T-helper 17 cell (primary cell): ENCODE measurements around the gene NDUFB6. TPM values are rescaled to one million over a fixed set of nuclear protein-coding genes. Genes with fewer than 3 reads are reported as not detected.
"Not testable (repeated sequence)": the region's sequence is repeated elsewhere in the genome, so short reads cannot be mapped to it uniquely, and the experiment has no call there.

ENCODE experiments used
- ATAC-seq: fragments of 150-1000 bp; cut with Tn5 transposase; 2 replicates; pipeline ENCODE4 v1.10.0; 2021; ENCODE audit warnings: mild to moderate bottlenecking, moderate library complexity
- DNase-seq, 3 donors: peaks; one replicate each; pipeline versions ENCODE4 v3.0.0 to v3.0.0-alpha.2; 2020 to 2021
- H3K9me3 ChIP-seq: one replicate; pipeline ENCODE4 v1.7.0; 2013; ENCODE audit warnings: low read length, mild to moderate bottlenecking; ENCODE audit not compliant: control insufficient read depth, poor library complexity, severe bottlenecking
- H3K27ac Mint-ChIP-seq: one replicate; pipeline ENCODE4 v1.8.0; 2022; ENCODE audit warnings: mild to moderate bottlenecking, moderate library complexity, mixed read lengths
- H3K27me3 Mint-ChIP-seq: one replicate; pipeline ENCODE4 v1.8.0; 2022; ENCODE audit warnings: mixed read lengths
- H3K36me3 Mint-ChIP-seq: one replicate; pipeline ENCODE4 v1.8.0; 2022; ENCODE audit warnings: low read depth, mixed read lengths
- H3K4me1 Mint-ChIP-seq: one replicate; pipeline ENCODE4 v1.8.0; 2022; ENCODE audit warnings: mild to moderate bottlenecking, mixed read lengths
- H3K4me3 Mint-ChIP-seq: one replicate; pipeline ENCODE4 v1.8.0; 2022; ENCODE audit warnings: mild to moderate bottlenecking, moderate library complexity, mixed read lengths
- total RNA-seq, 4 donors: library from RNA in 2 of 4; stranded (reverse) in 2 of 4; gene quantifications; one replicate each; pipeline ENCODE4 v1.2.3 and lab custom pipeline; 2022 to 2026

NDUFB6 gene
- total RNA-seq (10 to 100 TPM; 11.1 to 14.2 TPM), total RNA-seq (lab: John Stamatoyannopoulos, UW) (10.2 to 25.4 reads per million in 2 donors)

GRCh38 chr9:32572900-32573523 is at the start of gene NDUFB6:
NDUFB6 (minus strand) TSS chr9:32573159; CDS start chr9:32573060, 99 bp downstream.
- Mint-ChIP-seq H3K4me1 (peaks cover 21% of the 10 kb centered on the region), H3K27ac (peak within 1 kb of the TSS; percentile 97), H3K27me3 (peaks cover 15% of the 10 kb centered on the region), H3K4me3 (peak within 1 kb of the TSS; percentile 100), H3K36me3 (peaks cover 7% of the 10 kb centered on the region)
- DNase-seq (peak; percentile 86 to 92 (median 89)), ATAC-seq (peak; percentile 85)
- H3K9me3 ChIP-seq, result no peaks in the 10 kb centered on the region

- no peak overlapping the region for H3K27ac Mint-ChIP-seq
- no peaks in the 10 kb centered on the region for H3K4me1 Mint-ChIP-seq
- H3K4me3 Mint-ChIP-seq, result no peak overlapping the region
- DNase-seq (no peak), ATAC-seq (no peak)
- H3K9me3 ChIP-seq, result no peaks in the 10 kb centered on the region
- peaks cover 58% of the 10 kb centered on the region for H3K27me3 Mint-ChIP-seq
- peaks cover 2% of the 10 kb centered on the region for H3K36me3 Mint-ChIP-seq
These were observed 45.3 kb upstream of the NDUFB6 start for GRCh38 chr9:32618261-32618660.

- no peak for ATAC-seq
- no peak for DNase-seq
- H3K36me3 Mint-ChIP-seq, result no peaks in the 10 kb centered on the region
- no peaks in the 10 kb centered on the region for H3K4me1 Mint-ChIP-seq
- no peaks in the 10 kb centered on the region for H3K9me3 ChIP-seq
- no peak overlapping the region for H3K4me3 Mint-ChIP-seq
- no peak overlapping the region for H3K27ac Mint-ChIP-seq
- peaks cover 22% of the 10 kb centered on the region for H3K27me3 Mint-ChIP-seq
These were observed 33.9 kb upstream of the NDUFB6 start for GRCh38 chr9:32606811-32607210.

GRCh38 chr9:32603914-32604852 is 31.2 kb upstream of the NDUFB6 start:
- DNase-seq, result no peak
- Mint-ChIP-seq H3K36me3 (peaks cover 3% of the 10 kb centered on the region), H3K4me3 (no peak overlapping the region), H3K27me3 (peaks cover 39% of the 10 kb centered on the region), H3K27ac (no peak overlapping the region), H3K4me1 (peaks cover under 1% of the 10 kb centered on the region)
- H3K9me3 ChIP-seq, result no peaks in the 10 kb centered on the region
- no peak for ATAC-seq

- not testable (repeated sequence) for DNase-seq, H3K4me1 Mint-ChIP-seq, H3K27ac Mint-ChIP-seq, ATAC-seq, H3K36me3 Mint-ChIP-seq, H3K4me3 Mint-ChIP-seq, H3K9me3 ChIP-seq
- peaks cover 56% of the 10 kb centered on the region for H3K27me3 Mint-ChIP-seq
These were observed 26.1 kb upstream of the NDUFB6 start for GRCh38 chr9:32599021-32599420.

- peaks cover 48% of the 10 kb centered on the region for H3K27me3 Mint-ChIP-seq
- peaks cover 5% of the 10 kb centered on the region for H3K4me1 Mint-ChIP-seq
- no peak overlapping the region for H3K27ac Mint-ChIP-seq
- no peaks in the 10 kb centered on the region for H3K9me3 ChIP-seq
- DNase-seq (no peak), ATAC-seq (no peak)
- peaks cover 3% of the 10 kb centered on the region for H3K36me3 Mint-ChIP-seq
- no peak overlapping the region for H3K4me3 Mint-ChIP-seq
These were observed 24.0 kb upstream of the NDUFB6 start for GRCh38 chr9:32596936-32597335.

- ATAC-seq, result no peak
- DNase-seq, result no peak
- H3K27me3 Mint-ChIP-seq, result peaks cover 46% of the 10 kb centered on the region
- H3K9me3 ChIP-seq, result no peaks in the 10 kb centered on the region
- H3K4me1 Mint-ChIP-seq, result peaks cover 5% of the 10 kb centered on the region
- H3K36me3 Mint-ChIP-seq, result peaks cover 3% of the 10 kb centered on the region
- no peak overlapping the region for H3K4me3 Mint-ChIP-seq
- H3K27ac Mint-ChIP-seq, result no peak overlapping the region
These were observed 23.3 kb upstream of the NDUFB6 start for GRCh38 chr9:32596096-32596865.

- H3K27ac Mint-ChIP-seq, result no peak overlapping the region
- H3K36me3 Mint-ChIP-seq, result peaks cover 3% of the 10 kb centered on the region
- ATAC-seq (no peak), DNase-seq (no peak)
- H3K4me1 Mint-ChIP-seq, result peaks cover 2% of the 10 kb centered on the region
- no peak overlapping the region for H3K4me3 Mint-ChIP-seq
- H3K9me3 ChIP-seq, result no peaks in the 10 kb centered on the region
- H3K27me3 Mint-ChIP-seq, result peaks cover 51% of the 10 kb centered on the region
These were observed 17.9 kb upstream of the NDUFB6 start for GRCh38 chr9:32590898-32591297.

GRCh38 chr9:32590476-32590875 is 17.5 kb upstream of the NDUFB6 start:
- H3K4me1 Mint-ChIP-seq, result no peaks in the 10 kb centered on the region
- H3K27me3 Mint-ChIP-seq, result peaks cover 53% of the 10 kb centered on the region
- no peak overlapping the region for H3K27ac Mint-ChIP-seq
- DNase-seq (no peak), ATAC-seq (no peak)
- H3K36me3 Mint-ChIP-seq, result peaks cover 3% of the 10 kb centered on the region
- H3K4me3 Mint-ChIP-seq, result no peak overlapping the region
- no peaks in the 10 kb centered on the region for H3K9me3 ChIP-seq

- Mint-ChIP-seq H3K27me3 (peaks cover 60% of the 10 kb centered on the region), H3K27ac (no peak overlapping the region), H3K36me3 (peaks cover 5% of the 10 kb centered on the region), H3K4me3 (no peak overlapping the region), H3K4me1 (peaks cover 2% of the 10 kb centered on the region)
- ATAC-seq, result peak; percentile 54
- no peak for DNase-seq
- no peaks in the 10 kb centered on the region for H3K9me3 ChIP-seq
These were observed 16.2 kb upstream of the NDUFB6 start for GRCh38 chr9:32589083-32589723.

GRCh38 chr9:32587901-32588300 is 14.9 kb upstream of the NDUFB6 start:
- Mint-ChIP-seq H3K4me3 (no peak overlapping the region), H3K4me1 (peaks cover 2% of the 10 kb centered on the region), H3K27me3 (peaks cover 60% of the 10 kb centered on the region), H3K27ac (no peak overlapping the region), H3K36me3 (peaks cover 5% of the 10 kb centered on the region)
- no peak for ATAC-seq
- H3K9me3 ChIP-seq, result no peaks in the 10 kb centered on the region
- no peak for DNase-seq

- H3K4me3 Mint-ChIP-seq, result no peak overlapping the region
- peaks cover 2% of the 10 kb centered on the region for H3K36me3 Mint-ChIP-seq
- ATAC-seq, result no peak
These were observed 11.8 kb upstream of the NDUFB6 start for GRCh38 chr9:32584784-32585183.

More at GRCh38 chr9:32584784-32585183, 11.8 kb upstream of the NDUFB6 start:
- no peak for DNase-seq
- Mint-ChIP-seq H3K4me1 (peaks cover 4% of the 10 kb centered on the region), H3K27me3 (peaks cover 52% of the 10 kb centered on the region), H3K27ac (no peak overlapping the region)
- H3K9me3 ChIP-seq, result no peaks in the 10 kb centered on the region
